ENCODE results near the gene FAM210A.

DNA sequence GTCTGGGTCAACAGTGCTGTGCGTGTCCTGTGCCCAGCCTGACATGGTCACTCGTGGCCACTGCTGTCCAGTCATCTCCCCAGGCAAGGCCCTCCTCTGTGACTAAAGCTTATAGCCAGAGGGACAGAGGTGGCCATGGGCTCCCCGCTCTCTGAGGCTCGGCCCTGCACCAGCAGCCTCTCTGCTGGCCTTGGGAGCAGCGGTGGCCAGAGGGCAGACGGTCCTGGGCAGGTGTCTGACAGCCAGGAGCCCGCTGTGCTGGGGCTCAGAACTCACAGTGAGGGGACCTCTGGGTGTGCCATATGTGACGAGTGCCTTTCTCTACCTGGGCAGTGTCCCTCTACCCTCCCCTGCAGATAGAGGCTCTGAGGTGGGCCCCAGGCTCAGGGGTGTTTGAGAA, 98.7 kb downstream of the FAM210A start:
- TF ChIP-seq EP300 (IDR thresholded peaks at IDR 0.05), result no peak
- TF ChIP-seq, protein P1, sequence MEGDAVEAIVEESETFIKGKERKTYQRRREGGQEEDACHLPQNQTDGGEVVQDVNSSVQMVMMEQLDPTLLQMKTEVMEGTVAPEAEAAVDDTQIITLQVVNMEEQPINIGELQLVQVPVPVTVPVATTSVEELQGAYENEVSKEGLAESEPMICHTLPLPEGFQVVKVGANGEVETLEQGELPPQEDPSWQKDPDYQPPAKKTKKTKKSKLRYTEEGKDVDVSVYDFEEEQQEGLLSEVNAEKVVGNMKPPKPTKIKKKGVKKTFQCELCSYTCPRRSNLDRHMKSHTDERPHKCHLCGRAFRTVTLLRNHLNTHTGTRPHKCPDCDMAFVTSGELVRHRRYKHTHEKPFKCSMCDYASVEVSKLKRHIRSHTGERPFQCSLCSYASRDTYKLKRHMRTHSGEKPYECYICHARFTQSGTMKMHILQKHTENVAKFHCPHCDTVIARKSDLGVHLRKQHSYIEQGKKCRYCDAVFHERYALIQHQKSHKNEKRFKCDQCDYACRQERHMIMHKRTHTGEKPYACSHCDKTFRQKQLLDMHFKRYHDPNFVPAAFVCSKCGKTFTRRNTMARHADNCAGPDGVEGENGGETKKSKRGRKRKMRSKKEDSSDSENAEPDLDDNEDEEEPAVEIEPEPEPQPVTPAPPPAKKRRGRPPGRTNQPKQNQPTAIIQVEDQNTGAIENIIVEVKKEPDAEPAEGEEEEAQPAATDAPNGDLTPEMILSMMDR (IDR thresholded peaks at IDR 0.05), result no peak

Data from stomach (tissue), 4 donors.